ENCODE measurements around the gene COL18A1.

DNA sequence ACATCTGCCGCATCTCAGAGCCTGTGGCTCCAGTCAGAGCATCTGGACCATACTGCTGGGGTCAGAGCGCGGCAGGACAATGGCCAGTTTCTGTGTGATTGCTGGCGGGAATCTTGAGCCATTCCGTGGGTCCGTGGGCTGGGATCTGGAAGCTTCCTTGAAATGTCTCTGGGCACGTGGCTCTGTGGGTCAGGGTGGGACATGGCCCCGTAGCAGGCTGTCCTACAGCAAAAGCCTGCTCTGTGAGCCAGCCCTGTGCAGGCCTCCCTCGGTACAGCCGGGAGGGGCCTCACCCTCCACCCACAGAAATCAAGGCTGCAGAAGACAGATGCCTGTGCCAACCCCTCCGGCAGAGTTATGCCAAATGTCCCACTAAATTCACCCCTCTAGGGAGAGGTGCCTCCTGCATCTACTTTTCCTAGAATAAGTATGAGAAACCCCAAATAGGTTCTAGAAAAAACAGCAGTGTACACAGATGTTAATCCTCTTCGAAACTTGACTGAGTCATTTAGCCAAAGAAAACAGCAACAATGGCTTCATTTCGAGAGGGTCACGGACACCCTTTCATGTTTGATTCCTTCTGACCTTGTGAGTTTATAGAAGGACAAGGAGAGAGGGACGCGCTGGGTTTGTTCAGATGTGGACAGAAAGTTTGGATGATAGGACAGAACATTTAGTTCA, 27.8 kb downstream of the COL18A1 start:
- TF ChIP-seq CTCF (IDR thresholded peaks at IDR 0.05; ENCODE audit: low read depth, low read length) (no peak), POLR2A (IDR thresholded peaks at IDR 0.05; ENCODE audit: extremely low read depth, insufficient read length) (no peak)

All from NB4 (cell line).